CD8-positive, alpha-beta memory T cell (primary cell): ENCODE data around the gene KLF12. TPM values are rescaled to one million over a fixed set of nuclear protein-coding genes. Genes with fewer than 3 reads are reported as not detected.

Experiments
- CTCF ChIA-PET: fragments of 350-600 bp; sonication (Branson Sonifier 250); formaldehyde crosslinking; loops from one replicate; lab custom pipeline; 2021; ENCODE audit warnings: antibody characterized with exemption; lab: Charles Lee
- POLR2A ChIA-PET: fragments of 350-600 bp; sonication (Branson Sonifier 250); formaldehyde crosslinking; loops from one replicate; lab custom pipeline; 2021; ENCODE audit warnings: antibody characterized with exemption; lab: Charles Lee
- DNase-seq, 5 donors: peaks; one replicate each; pipeline versions ENCODE4 v3.0.0 to v3.0.0-alpha.2; 2020 to 2022; ENCODE audit warnings: mixed read lengths in 1 of 5
- H3K27ac ChIP-seq: one replicate; pipeline ENCODE4 v1.7.0; 2013; ENCODE audit warnings: low read depth, mild to moderate bottlenecking, low read length, moderate library complexity
- H3K27me3 ChIP-seq: 2 replicates; pipeline ENCODE4 v1.7.0; 2013; ENCODE audit warnings: low read length, mild to moderate bottlenecking; ENCODE audit not compliant: insufficient read depth, poor library complexity, severe bottlenecking
- H3K36me3 ChIP-seq: 2 replicates; pipeline ENCODE4 v1.7.0; 2013; ENCODE audit warnings: mild to moderate bottlenecking, low read length, moderate library complexity; ENCODE audit not compliant: insufficient read depth
- H3K4me1 ChIP-seq: 2 replicates; pipeline ENCODE4 v1.7.0; 2013; ENCODE audit warnings: mild to moderate bottlenecking, low read length, moderate library complexity; ENCODE audit not compliant: insufficient read depth
- H3K4me3 ChIP-seq: 2 replicates; pipeline ENCODE4 v1.7.0; 2013; ENCODE audit warnings: mild to moderate bottlenecking, low read length
- H3K9me3 ChIP-seq: 2 replicates; pipeline ENCODE4 v1.7.0; 2013; ENCODE audit warnings: mild to moderate bottlenecking, low read length
- H3K27ac Mint-ChIP-seq, 8 donors: one replicate each; pipeline ENCODE4 v1.8.0; 2020 to 2021; ENCODE audit warnings: mixed read lengths in 8 of 8, mild to moderate bottlenecking in 6 of 8, inconsistent platforms in 3 of 8, moderate library complexity in 3 of 8
- H3K27me3 Mint-ChIP-seq, 2 donors: one replicate each; pipeline ENCODE4 v1.8.0; 2020 to 2021; ENCODE audit warnings: mixed read lengths in 2 of 2, mild to moderate bottlenecking in 1 of 2, moderate library complexity in 1 of 2
- H3K36me3 Mint-ChIP-seq, 3 donors: one replicate each; pipeline ENCODE4 v1.8.0; 2020 to 2021; ENCODE audit warnings: mixed read lengths in 3 of 3, inconsistent platforms in 1 of 3, mild to moderate bottlenecking in 1 of 3
- H3K4me1 Mint-ChIP-seq, 3 donors: one replicate each; pipeline ENCODE4 v1.8.0; 2020 to 2021; ENCODE audit warnings: mixed read lengths in 3 of 3, inconsistent platforms in 1 of 3, mild to moderate bottlenecking in 1 of 3
- H3K4me3 Mint-ChIP-seq, 7 donors: one replicate each; pipeline ENCODE4 v1.8.0; 2020 to 2021; ENCODE audit warnings: mixed read lengths in 7 of 7, mild to moderate bottlenecking in 6 of 7, moderate library complexity in 4 of 7, inconsistent platforms in 2 of 7
- H3K9me3 Mint-ChIP-seq, 5 donors: one replicate each; pipeline ENCODE4 v1.8.0; 2020 to 2022; ENCODE audit warnings: mixed read lengths in 5 of 5, mild to moderate bottlenecking in 3 of 5, moderate library complexity in 2 of 5, inconsistent platforms in 1 of 5
- polyA plus RNA-seq: library from polyadenylated mRNA; unstranded; fragments of 300-500 nt; fragmentation: Illumina TruSeq; gene quantifications from one replicate; pipeline ENCODE4 v1.2.3, GENCODE V29; 2021
- total RNA-seq, 2 experiments: library from RNA; stranded (reverse); gene quantifications; one replicate each; pipeline ENCODE4 v1.2.3, GENCODE V29; 2021

Gene KLF12
- total and polyA plus RNA-seq, 3 experiments from 2014 or later: 28.6 to 33.6 (median 29.1) TPM

DNA sequence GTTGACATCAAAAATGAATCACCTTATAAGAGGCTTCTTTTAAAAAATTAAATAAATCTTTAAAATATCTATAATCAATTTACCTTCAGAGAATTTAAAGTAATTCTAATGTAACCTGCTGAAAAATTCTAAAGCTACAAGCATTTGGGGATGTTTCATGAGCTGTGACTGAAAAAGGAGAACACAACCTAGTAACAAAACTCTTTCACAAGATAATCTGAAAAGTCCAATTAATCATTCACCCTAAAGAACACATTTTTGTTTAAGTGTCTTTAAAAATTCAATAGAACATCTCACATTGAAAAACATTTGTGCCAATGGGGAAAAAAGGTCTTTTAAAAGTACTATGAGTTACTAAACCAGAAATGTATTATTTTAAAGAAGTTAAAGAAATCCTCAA lies 22.8 kb downstream of the KLF12 start:
- Histone ChIP-seq H3K9me3 (no peaks in the 10 kb centered on the region), H3K4me3 (no peak overlapping the region), H3K27me3 (no peaks in the 10 kb centered on the region), H3K27ac (no peak overlapping the region), H3K4me1 (peaks cover 48% of the 10 kb centered on the region), H3K36me3 (no peaks in the 10 kb centered on the region)
- Mint-ChIP-seq H3K27me3 (no peaks in the 10 kb centered on the region), H3K27ac (peak overlapping the region in 2 of 8 donors; percentile 21 to 29), H3K9me3 (no peaks in the 10 kb centered on the region), H3K4me1 (peaks cover 74 to 89% (median 87%) of the 10 kb centered on the region in 3 donors), H3K4me3 (no peak overlapping the region), H3K36me3 (peaks cover 11 to 15% (median 11%) of the 10 kb centered on the region in 3 donors)
- no peak for DNase-seq
- ChIA-PET POLR2A (no interaction called here), CTCF (no interaction called here)

DNA sequence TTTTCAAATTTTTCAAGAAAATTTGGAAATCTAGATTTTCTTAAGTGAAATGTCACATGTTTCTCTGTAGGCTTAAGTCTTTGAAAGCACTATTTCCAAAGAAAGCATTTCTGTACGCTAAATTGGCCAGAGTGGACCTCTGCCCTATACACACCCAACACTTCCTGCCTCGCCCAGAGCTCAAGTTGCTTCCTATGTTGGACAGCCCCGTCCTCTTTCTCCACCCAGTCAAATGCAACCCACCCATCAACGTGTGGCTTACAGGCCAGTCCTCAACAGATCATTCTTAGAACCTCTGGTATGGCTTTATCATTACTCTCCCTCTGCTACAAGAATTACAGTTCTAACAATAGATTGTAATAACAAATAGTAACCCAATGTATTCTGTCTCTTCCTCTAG lies 24.2 kb downstream of the KLF12 start:
- H3K4me3 Mint-ChIP-seq: peak overlapping the region in 4 of 7 donors; percentile 2 to 22 (median 4)
- H3K4me1 Mint-ChIP-seq: peaks cover 72 to 89% (median 87%) of the 10 kb centered on the region in 3 donors
- H3K27me3 Mint-ChIP-seq: no peaks in the 10 kb centered on the region
- Histone ChIP-seq H3K36me3 (no peaks in the 10 kb centered on the region), H3K4me3 (no peak overlapping the region), H3K27me3 (no peaks in the 10 kb centered on the region), H3K4me1 (peaks cover 39% of the 10 kb centered on the region), H3K27ac (no peak overlapping the region), H3K9me3 (no peaks in the 10 kb centered on the region)
- CTCF ChIA-PET: interaction anchor here (1.1 to 1.3 kb wide), 2 partner anchors 17 to 177 kb away, joined by 3 to 5 read pairs; no protein-coding TSS in a partner anchor
- no peak for DNase-seq
- H3K9me3 Mint-ChIP-seq: no peaks in the 10 kb centered on the region
- peak overlapping the region in 3 of 8 donors; percentile 20 to 32 (median 24) for H3K27ac Mint-ChIP-seq
- H3K36me3 Mint-ChIP-seq: peaks cover 5 to 13% (median 6%) of the 10 kb centered on the region in 3 donors
- POLR2A ChIA-PET: no interaction called here

DNA sequence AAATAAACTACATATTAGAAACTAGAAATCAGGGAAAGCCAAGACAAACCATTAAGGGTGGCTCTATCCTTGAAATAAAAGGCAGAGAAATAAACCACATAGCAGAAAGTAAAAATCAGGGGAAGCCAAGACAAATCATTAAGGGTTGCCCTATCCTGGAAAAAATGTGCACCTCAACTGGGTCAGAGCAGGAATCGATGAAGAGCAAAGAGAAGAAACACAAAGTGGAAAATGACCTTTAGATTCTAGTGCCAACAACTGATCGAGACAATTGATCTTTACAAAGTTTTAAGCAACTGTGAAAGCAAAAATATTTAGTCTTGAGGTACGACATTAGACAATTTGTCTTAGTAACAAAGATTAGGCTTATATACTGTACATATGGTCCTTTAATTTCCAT lies 26.6 kb downstream of the KLF12 start:
- no peaks in the 10 kb centered on the region for H3K27me3 ChIP-seq
- no peaks in the 10 kb centered on the region for H3K36me3 ChIP-seq
- H3K4me3 ChIP-seq: no peak overlapping the region
- H3K4me1 Mint-ChIP-seq: peaks cover 63 to 89% (median 87%) of the 10 kb centered on the region in 3 donors
- peaks cover 29% of the 10 kb centered on the region for H3K4me1 ChIP-seq
- no peak for DNase-seq
- H3K36me3 Mint-ChIP-seq: peaks cover 5 to 6% (median 5%) of the 10 kb centered on the region in 3 donors
- POLR2A ChIA-PET: no interaction called here
- no peaks in the 10 kb centered on the region for H3K9me3 Mint-ChIP-seq
- H3K4me3 Mint-ChIP-seq: no peak overlapping the region
- no peaks in the 10 kb centered on the region for H3K9me3 ChIP-seq
- H3K27ac Mint-ChIP-seq: peak overlapping the region in 1 of 8 donors; percentile 13
- CTCF ChIA-PET: no interaction called here
- no peak overlapping the region for H3K27ac ChIP-seq
- no peaks in the 10 kb centered on the region for H3K27me3 Mint-ChIP-seq

DNA sequence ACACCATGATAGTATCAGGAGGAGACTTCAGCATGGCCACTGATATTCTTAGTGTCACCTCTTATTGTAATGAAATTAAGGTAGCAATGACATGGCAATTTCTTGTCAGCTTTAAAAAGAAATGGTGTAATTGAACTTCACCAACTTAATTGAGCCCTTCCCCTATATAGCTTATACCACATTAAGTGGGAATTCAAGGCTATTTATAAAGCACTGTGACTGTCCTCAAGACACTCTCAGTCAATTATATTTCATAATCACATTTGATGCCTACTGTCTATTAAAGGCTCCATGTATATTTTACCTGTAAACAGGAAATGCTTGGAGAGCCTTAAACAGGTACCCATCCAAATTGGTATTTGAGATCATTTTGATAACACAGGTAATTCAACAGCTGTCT lies 28.3 kb downstream of the KLF12 start:
- POLR2A ChIA-PET: interaction anchor here (0.6 kb wide), 1 partner anchor 13 kb away, joined by 3 read pairs; no protein-coding TSS in a partner anchor
- H3K9me3 Mint-ChIP-seq: no peaks in the 10 kb centered on the region
- H3K27me3 Mint-ChIP-seq: no peaks in the 10 kb centered on the region
- no peaks in the 10 kb centered on the region for H3K36me3 ChIP-seq
- no peaks in the 10 kb centered on the region for H3K27me3 ChIP-seq
- no peak overlapping the region for H3K4me3 ChIP-seq
- H3K9me3 ChIP-seq: no peaks in the 10 kb centered on the region
- H3K27ac ChIP-seq: no peak overlapping the region
- DNase-seq: no peak
- no peak overlapping the region for H3K27ac Mint-ChIP-seq
- H3K4me1 ChIP-seq: peaks cover 28% of the 10 kb centered on the region
- H3K4me1 Mint-ChIP-seq: peaks cover 67 to 94% (median 90%) of the 10 kb centered on the region in 3 donors
- no peak overlapping the region for H3K4me3 Mint-ChIP-seq
- H3K36me3 Mint-ChIP-seq: peaks cover 5 to 13% (median 8%) of the 10 kb centered on the region in 3 donors
- CTCF ChIA-PET: no interaction called here

DNA sequence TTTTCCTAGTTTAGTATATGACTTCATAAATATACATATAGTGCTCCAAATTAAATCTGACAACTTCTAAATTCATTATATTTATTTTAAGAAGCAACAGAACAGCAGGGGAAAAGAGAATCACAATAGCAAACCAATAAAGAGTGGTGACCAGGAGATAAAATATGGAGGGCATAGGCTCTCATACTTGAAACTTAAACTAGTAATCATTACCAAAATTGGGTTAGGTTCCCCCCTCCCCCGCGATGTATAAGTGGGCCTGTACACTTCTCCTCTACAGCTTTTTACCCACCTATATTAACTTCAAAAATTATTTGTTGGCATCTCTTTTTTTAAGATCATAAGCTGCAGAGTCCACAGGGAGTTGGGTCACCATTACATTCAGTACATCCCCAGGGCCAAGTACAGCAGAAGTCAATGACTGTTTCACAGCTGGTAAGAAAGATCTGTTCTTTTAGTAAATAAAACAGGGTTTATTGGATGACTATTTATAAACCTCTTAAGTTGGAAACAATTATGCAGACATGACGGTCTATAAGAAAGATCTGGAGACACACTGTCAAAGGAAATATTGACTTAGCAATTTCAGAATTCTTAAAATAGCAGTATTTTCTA lies 29.4 kb downstream of the KLF12 start:
- H3K4me1 Mint-ChIP-seq: peaks cover 65 to 92% (median 90%) of the 10 kb centered on the region in 3 donors
- peaks cover 28% of the 10 kb centered on the region for H3K4me1 ChIP-seq
- peak overlapping the region in 3 of 8 donors; percentile 37 to 91 (median 45) for H3K27ac Mint-ChIP-seq

DNA sequence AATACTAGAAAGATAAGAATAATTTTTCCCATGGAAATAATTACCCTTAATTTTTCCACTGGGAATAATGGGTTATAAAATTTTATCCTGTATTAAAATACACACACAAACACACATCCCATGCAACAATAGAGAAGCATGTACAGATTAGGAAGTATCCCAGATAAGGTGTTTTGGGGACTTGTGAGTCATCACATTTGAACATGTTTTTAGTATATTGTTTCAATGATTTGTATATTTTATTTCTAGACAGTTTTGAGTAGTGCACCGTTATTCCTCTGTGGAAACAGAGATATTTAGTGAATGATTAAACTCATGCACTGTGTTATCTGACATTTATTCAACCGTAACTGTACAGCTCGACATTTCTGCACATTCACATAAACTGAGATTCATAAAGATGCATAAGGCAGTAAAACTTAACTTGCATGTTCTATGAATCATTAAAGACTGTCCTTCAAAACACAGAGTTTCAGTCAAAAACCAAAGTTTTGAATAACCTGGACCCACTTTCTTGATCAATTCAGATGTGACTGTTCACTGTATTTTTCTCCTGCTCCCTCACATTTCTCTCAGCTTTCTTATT lies 30.1 kb downstream of the KLF12 start:
- Mint-ChIP-seq H3K9me3 (no peaks in the 10 kb centered on the region), H3K27ac (peak overlapping the region in 3 of 8 donors; percentile 37 to 91 (median 45)), H3K27me3 (no peaks in the 10 kb centered on the region), H3K36me3 (peaks cover 5 to 13% (median 8%) of the 10 kb centered on the region in 3 donors), H3K4me1 (peaks cover 67 to 94% (median 93%) of the 10 kb centered on the region in 3 donors), H3K4me3 (no peak overlapping the region)
- Histone ChIP-seq H3K36me3 (no peaks in the 10 kb centered on the region), H3K27me3 (no peaks in the 10 kb centered on the region), H3K4me1 (peaks cover 35% of the 10 kb centered on the region), H3K27ac (no peak overlapping the region), H3K9me3 (no peaks in the 10 kb centered on the region), H3K4me3 (no peak overlapping the region)
- DNase-seq: no peak
- POLR2A ChIA-PET: no interaction called here
- CTCF ChIA-PET: no interaction called here

More for the DNA sequence above, 29.4 kb downstream of the KLF12 start:
- no peaks in the 10 kb centered on the region for H3K27me3 Mint-ChIP-seq
- CTCF ChIA-PET: no interaction called here
- H3K4me3 Mint-ChIP-seq: peak overlapping the region in 1 of 7 donors; percentile 62
- Histone ChIP-seq H3K27ac (no peak overlapping the region), H3K27me3 (no peaks in the 10 kb centered on the region), H3K36me3 (no peaks in the 10 kb centered on the region), H3K4me3 (no peak overlapping the region), H3K9me3 (no peaks in the 10 kb centered on the region)
- DNase-seq: no peak
- POLR2A ChIA-PET: no interaction called here
- no peaks in the 10 kb centered on the region for H3K9me3 Mint-ChIP-seq
- peaks cover 5 to 13% (median 8%) of the 10 kb centered on the region in 3 donors for H3K36me3 Mint-ChIP-seq

DNA sequence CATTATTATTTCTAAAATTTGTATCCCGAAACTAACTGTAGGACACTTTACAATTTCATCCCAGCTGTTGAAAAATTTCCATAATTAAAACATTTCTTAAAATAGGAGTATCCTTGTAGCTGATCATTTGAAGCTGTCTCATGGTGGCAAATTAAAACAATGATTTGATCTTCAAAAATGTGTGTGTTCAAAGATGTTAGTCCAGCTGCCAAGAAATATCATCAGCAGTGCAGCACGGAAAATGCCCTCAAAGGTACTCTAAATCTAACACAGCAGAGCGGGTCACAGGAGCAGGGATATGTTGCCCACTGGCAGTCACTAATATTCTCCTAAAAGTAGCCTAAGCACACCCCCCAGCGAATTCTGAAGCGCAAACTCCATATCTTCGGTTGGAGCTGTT lies 31.0 kb downstream of the KLF12 start:
- no peaks in the 10 kb centered on the region for H3K27me3 ChIP-seq
- Mint-ChIP-seq H3K27me3 (no peaks in the 10 kb centered on the region), H3K4me1 (peaks cover 68 to 96% (median 92%) of the 10 kb centered on the region in 3 donors), H3K27ac (no peak overlapping the region), H3K4me3 (no peak overlapping the region), H3K36me3 (peaks cover 5 to 13% (median 8%) of the 10 kb centered on the region in 3 donors), H3K9me3 (no peaks in the 10 kb centered on the region)
- H3K4me3 ChIP-seq: no peak overlapping the region
- H3K36me3 ChIP-seq: no peaks in the 10 kb centered on the region
- no peaks in the 10 kb centered on the region for H3K9me3 ChIP-seq
- no peak for DNase-seq
- H3K27ac ChIP-seq: no peak overlapping the region
- ChIA-PET POLR2A (no interaction called here), CTCF (no interaction called here)
- peaks cover 42% of the 10 kb centered on the region for H3K4me1 ChIP-seq

DNA sequence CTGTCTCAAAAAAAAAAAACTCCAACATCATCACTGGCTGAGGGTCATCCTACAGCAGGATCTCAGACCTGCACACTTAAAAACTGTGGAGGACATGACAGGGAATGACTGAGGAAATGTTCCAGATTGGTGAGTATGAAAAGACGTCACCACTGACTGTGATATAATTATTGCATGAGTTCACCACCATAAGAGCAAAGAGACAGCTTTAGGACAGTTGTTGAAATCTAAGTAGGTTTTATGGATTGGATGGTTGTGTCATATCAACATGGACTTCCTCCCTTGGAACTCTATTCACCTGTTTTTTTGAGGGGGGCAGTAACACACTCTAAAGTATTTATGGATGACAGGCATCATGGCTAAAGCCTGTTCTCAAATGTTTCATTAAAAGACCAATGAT lies 31.5 kb downstream of the KLF12 start:
- H3K27me3 ChIP-seq: no peaks in the 10 kb centered on the region
- no peaks in the 10 kb centered on the region for H3K36me3 ChIP-seq
- Mint-ChIP-seq H3K4me3 (no peak overlapping the region), H3K27ac (peak overlapping the region in 1 of 8 donors; percentile 14), H3K27me3 (no peaks in the 10 kb centered on the region), H3K4me1 (peaks cover 71 to 98% (median 92%) of the 10 kb centered on the region in 3 donors), H3K9me3 (no peaks in the 10 kb centered on the region), H3K36me3 (peaks cover 4 to 13% (median 10%) of the 10 kb centered on the region in 3 donors)
- H3K4me3 ChIP-seq: no peak overlapping the region
- no peaks in the 10 kb centered on the region for H3K9me3 ChIP-seq
- ChIA-PET CTCF (no interaction called here), POLR2A (no interaction called here)
- DNase-seq: no peak
- no peak overlapping the region for H3K27ac ChIP-seq
- H3K4me1 ChIP-seq: peaks cover 47% of the 10 kb centered on the region
